Large intestine (tissue), 3 donors: ENCODE measurements around the gene MFAP2. TPM values are rescaled to one million over a fixed set of nuclear protein-coding genes. Genes with fewer than 3 reads are reported as not detected.

ENCODE experiments used
- DNase-seq, 2 donors: peaks; one replicate each; pipeline versions ENCODE4 v3.0.0 to v3.0.0-alpha.2; 2013
- H3K27ac ChIP-seq: one replicate; pipeline ENCODE4 v1.5.1; 2013; ENCODE audit warnings: low read length
- H3K27me3 ChIP-seq: 2 replicates; pipeline ENCODE4 v1.6.1; 2013; ENCODE audit warnings: low read length; ENCODE audit not compliant: control insufficient read depth, insufficient read depth
- H3K36me3 ChIP-seq: 2 replicates; pipeline ENCODE4 v1.6.1; 2013; ENCODE audit warnings: low read length; ENCODE audit not compliant: control insufficient read depth, insufficient read depth
- H3K4me1 ChIP-seq: one replicate; pipeline ENCODE4 v1.6.1; 2013; ENCODE audit warnings: low read length; ENCODE audit not compliant: control insufficient read depth, insufficient read depth
- H3K4me3 ChIP-seq: one replicate; pipeline ENCODE4 v1.5.1; 2013; ENCODE audit warnings: low read length
- H3K9me3 ChIP-seq: one replicate; pipeline ENCODE4 v1.6.1; 2013; ENCODE audit warnings: mild to moderate bottlenecking, low read depth, low read length, moderate library complexity; ENCODE audit not compliant: control insufficient read depth
- whole genome bisulfite sequencing: methylation state at CpG from one replicate; pipeline ENCODE4 v1.1.5; 2013; ENCODE audit warnings: low lambda C conversion rate; ENCODE audit not compliant: insufficient coverage; 5-methylcytosine and 5-hydroxymethylcytosine counted together
- polyA plus RNA-seq: library from polyadenylated mRNA; unstranded; fragments of 120-200 nt; gene quantifications from one replicate; pipeline ENCODE4 v1.2.1, GENCODE V29; 2013

Gene MFAP2
- polyA plus RNA-seq, 1 donor: 121 TPM

DNA sequence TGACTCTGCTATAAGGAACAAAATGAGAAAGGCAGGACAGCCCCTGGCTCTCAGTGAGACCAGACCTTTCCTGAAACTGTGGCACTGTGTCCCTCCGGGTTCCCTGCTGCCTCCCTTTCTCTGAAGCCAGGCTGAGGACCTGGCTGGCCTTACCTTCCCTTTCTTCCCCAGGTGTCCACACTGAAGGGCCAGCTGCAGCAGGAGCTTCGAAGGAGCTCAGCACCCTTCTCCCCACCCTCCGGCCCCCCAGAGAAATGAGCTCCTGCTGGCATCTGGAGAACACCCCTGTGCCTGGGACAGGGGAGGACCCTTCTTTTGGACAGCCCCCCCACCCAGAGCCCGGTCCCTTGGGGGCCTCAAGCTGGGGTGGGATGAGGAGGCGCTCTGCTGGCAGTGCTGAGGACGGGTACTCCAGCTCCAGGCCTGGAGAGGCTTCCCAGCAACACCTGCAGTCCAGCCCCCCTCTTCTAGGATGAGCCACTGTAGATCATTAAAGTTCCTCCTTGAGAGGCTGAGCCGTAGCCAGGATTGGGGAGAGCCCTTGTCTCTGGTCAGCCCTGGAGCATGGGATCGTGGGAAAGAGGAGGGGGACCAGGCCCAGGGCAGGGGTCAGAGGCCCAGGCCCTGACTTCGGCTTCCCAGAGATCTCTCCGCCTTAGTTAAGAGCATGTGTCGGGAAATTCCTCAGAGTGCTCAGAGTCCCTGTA lies 8.1 kb downstream of the MFAP2 start:
- no peak for DNase-seq
- Histone ChIP-seq H3K36me3 (peaks cover 43% of the 10 kb centered on the region), H3K9me3 (no peaks in the 10 kb centered on the region), H3K27me3 (no peaks in the 10 kb centered on the region), H3K4me1 (peaks cover 12% of the 10 kb centered on the region), H3K27ac (no peak overlapping the region), H3K4me3 (no peak overlapping the region)
- 60% methylated on average over 1 of the region's 11 CpGs for WGBS

- Histone ChIP-seq H3K9me3 (no peaks in the 10 kb centered on the region), H3K27me3 (no peaks in the 10 kb centered on the region), H3K4me3 (no peak overlapping the region), H3K36me3 (peaks cover 35% of the 10 kb centered on the region), H3K27ac (no peak overlapping the region), H3K4me1 (peaks cover 6% of the 10 kb centered on the region)
- DNase-seq: peak in 1 of 2 donors; percentile 26
- WGBS: no CpG with 5 or more reads among the region's 28 CpGs
Observed at GRCh38 chr1:16971341-16972188, 8.9 kb downstream of the MFAP2 start.

DNA sequence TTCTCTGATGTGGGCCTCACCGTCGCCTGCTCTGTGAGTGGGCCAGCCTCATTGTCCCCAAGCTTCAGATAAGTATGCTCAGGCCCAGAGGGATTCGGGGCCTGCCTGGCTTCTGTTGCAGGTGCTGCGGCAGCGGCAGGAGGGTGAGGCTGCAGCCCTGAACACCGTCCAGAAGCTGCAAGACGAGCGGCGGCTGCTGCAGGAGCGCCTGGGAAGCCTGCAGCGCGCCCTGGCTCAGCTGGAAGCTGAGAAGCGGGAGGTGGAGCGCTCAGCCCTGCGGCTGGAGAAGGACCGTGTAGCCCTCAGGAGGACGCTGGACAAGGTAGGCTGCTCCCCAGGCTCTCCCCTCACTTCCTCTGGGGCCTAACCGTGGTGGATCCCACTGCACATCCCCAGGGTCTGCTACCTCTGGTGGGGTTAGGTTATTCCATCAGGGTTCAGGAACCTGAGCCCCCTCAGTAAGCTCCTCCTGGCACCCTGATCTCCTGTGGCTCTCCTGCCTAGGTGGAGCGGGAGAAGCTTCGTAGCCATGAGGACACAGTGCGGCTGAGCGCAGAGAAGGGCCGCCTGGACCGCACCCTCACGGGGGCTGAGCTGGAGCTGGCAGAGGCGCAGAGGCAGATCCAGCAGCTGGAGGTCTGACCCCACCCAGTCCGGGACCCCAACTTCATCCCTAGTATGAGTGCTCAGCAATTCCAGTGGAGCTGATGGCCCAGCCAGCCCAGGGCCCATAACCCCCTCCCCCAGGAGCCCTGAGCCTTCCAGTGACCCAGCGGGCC lies 10.1 kb downstream of the MFAP2 start:
- peaks cover 31% of the 10 kb centered on the region for H3K36me3 ChIP-seq
- H3K4me1 ChIP-seq: peaks cover 6% of the 10 kb centered on the region
- H3K9me3 ChIP-seq: no peaks in the 10 kb centered on the region
- no peaks in the 10 kb centered on the region for H3K27me3 ChIP-seq
- no peak overlapping the region for H3K4me3 ChIP-seq
- H3K27ac ChIP-seq: no peak overlapping the region
- no peak for DNase-seq
- WGBS: no CpG with 5 or more reads among the region's 28 CpGs

GRCh38 chr1:16969651-16970050 lies 10.8 kb downstream of the MFAP2 start:
- no peak overlapping the region for H3K4me3 ChIP-seq
- peaks cover 27% of the 10 kb centered on the region for H3K36me3 ChIP-seq
- WGBS: no CpG with 5 or more reads among the region's 12 CpGs
- H3K4me1 ChIP-seq: peaks cover 6% of the 10 kb centered on the region
- H3K9me3 ChIP-seq: no peaks in the 10 kb centered on the region
- H3K27me3 ChIP-seq: no peaks in the 10 kb centered on the region
- no peak for DNase-seq
- no peak overlapping the region for H3K27ac ChIP-seq

DNA sequence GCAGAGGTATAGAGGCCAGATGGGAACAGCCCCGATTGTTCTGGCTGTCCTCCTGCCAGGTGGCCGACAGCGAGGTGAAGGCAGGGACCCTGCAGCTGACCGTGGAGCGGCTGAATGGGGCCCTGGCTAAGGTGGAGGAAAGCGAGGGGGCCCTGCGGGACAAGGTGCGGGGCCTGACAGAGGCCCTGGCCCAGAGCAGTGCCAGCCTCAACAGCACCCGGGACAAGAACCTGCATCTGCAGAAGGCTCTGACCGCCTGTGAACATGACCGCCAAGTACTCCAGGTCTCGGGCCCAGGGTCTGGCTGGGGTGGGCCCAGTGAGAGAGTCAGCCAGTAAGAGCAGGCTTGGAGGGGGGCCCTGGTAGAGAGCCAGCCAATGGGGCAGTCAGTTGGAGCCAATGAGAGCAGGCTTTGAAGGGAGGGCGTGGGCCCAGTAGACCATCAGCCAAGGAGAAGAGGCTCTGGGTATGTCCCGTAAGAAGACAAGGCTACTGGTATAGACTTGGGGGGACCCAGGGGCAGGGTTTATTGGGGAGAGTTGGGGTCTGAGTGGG lies 11.3 kb downstream of the MFAP2 start:
- no peak for DNase-seq
- H3K9me3 ChIP-seq: no peaks in the 10 kb centered on the region
- no peaks in the 10 kb centered on the region for H3K27me3 ChIP-seq
- H3K27ac ChIP-seq: no peak overlapping the region
- WGBS: no CpG with 5 or more reads among the region's 14 CpGs
- peaks cover 27% of the 10 kb centered on the region for H3K36me3 ChIP-seq
- peaks cover 6% of the 10 kb centered on the region for H3K4me1 ChIP-seq
- H3K4me3 ChIP-seq: no peak overlapping the region

DNA sequence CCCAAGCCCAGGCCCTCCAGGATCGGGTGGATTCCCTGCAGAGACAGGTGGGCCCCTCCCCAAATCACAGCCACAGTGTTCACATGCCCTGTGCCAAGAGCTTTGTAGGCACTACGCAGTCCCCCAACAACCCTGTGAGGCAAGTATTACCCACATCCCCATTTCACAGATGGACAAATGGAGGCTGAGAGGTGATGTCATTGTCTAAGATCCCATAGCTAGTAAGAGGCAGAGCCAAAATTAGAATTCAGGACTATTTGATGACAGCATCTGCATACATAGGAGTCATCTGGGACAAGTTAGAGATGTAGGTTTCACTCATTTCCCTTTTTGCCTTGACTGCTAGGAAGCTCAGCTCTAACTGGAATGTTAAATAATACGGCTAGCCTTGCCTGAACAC lies 12.0 kb downstream of the MFAP2 start:
- no peak overlapping the region for H3K4me3 ChIP-seq
- WGBS: no CpG with 5 or more reads among the region's 3 CpGs
- H3K27me3 ChIP-seq: no peaks in the 10 kb centered on the region
- no peak for DNase-seq
- H3K36me3 ChIP-seq: peaks cover 25% of the 10 kb centered on the region
- H3K4me1 ChIP-seq: peaks cover 6% of the 10 kb centered on the region
- no peaks in the 10 kb centered on the region for H3K9me3 ChIP-seq
- H3K27ac ChIP-seq: no peak overlapping the region

- no peak overlapping the region for H3K27ac ChIP-seq
- no peak overlapping the region for H3K4me3 ChIP-seq
- no peaks in the 10 kb centered on the region for H3K27me3 ChIP-seq
- H3K9me3 ChIP-seq: no peaks in the 10 kb centered on the region
- no peak for DNase-seq
- H3K36me3 ChIP-seq: peaks cover 21% of the 10 kb centered on the region
- peaks cover 6% of the 10 kb centered on the region for H3K4me1 ChIP-seq
- WGBS: no CpG with 5 or more reads among the region's 21 CpGs
Observed at GRCh38 chr1:16967962-16968361, 12.5 kb downstream of the MFAP2 start.

DNA sequence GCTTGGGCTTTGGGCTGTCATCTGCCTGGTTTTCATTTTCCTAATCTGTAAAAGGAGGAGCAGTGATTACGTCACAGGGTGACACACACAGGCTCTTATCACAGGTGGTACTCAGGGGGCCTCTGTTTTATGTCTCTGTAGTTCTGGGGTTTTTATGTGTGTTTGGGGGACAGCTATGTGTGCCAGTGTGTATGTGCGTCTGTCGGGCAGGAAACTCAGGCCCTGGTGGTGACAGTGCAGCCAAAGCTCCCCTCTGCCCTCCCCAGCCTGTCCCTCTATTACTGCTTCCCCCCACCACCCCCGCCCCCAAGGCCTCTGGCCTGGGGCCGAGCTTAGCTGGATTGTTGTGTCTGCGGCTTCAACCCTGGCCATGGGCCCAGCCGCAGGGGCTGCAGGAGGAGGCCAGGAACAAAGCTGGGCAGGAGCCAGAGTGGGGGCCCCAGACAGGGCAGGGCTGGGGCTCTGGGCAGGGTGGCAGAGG lies 13.3 kb downstream of the MFAP2 start:
- WGBS: no CpG with 5 or more reads among the region's 7 CpGs
- Histone ChIP-seq H3K27ac (no peak overlapping the region), H3K36me3 (peaks cover 21% of the 10 kb centered on the region)

DNA sequence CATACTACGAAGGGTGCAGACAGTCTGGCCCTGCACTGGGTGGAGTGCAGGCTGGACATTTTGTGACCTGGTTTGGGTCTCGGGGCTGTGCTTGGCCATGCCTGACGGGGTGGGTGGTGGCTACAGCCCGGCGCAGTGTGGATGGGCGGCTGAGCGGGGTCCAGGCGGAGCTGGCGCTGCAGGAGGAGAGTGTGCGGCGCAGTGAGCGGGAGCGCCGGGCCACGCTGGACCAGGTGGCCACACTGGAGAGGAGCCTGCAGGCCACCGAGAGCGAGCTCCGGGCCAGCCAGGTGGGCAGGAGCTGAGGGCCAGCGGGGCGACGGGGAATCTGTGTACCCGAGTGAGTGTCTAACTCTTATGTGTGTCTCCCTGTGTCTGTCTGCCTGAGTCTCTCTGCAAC lies 14.1 kb downstream of the MFAP2 start:
- Histone ChIP-seq H3K36me3 (peaks cover 21% of the 10 kb centered on the region), H3K27ac (no peak overlapping the region), H3K4me1 (peaks cover 6% of the 10 kb centered on the region), H3K9me3 (no peaks in the 10 kb centered on the region), H3K4me3 (no peak overlapping the region), H3K27me3 (no peaks in the 10 kb centered on the region)
- WGBS: no CpG with 5 or more reads among the region's 22 CpGs
- no peak for DNase-seq

More for the DNA sequence above, 13.3 kb downstream of the MFAP2 start:
- DNase-seq: peak; percentile 39 to 60
- Histone ChIP-seq H3K4me1 (peaks cover 6% of the 10 kb centered on the region), H3K9me3 (no peaks in the 10 kb centered on the region), H3K27me3 (no peaks in the 10 kb centered on the region), H3K4me3 (no peak overlapping the region)
